Measurements from ENCODE around the gene ZC3H8. TPM values are rescaled to one million over a fixed set of nuclear protein-coding genes. Genes with fewer than 3 reads are reported as not detected.
A peak's percentile ranks its signal among the peaks of the same experiment; 100 is the strongest.

ZC3H8 gene
- total RNA-seq = 10 to 100 TPM; 17.0 to 38.3 (median 17.0) TPM

DNA sequence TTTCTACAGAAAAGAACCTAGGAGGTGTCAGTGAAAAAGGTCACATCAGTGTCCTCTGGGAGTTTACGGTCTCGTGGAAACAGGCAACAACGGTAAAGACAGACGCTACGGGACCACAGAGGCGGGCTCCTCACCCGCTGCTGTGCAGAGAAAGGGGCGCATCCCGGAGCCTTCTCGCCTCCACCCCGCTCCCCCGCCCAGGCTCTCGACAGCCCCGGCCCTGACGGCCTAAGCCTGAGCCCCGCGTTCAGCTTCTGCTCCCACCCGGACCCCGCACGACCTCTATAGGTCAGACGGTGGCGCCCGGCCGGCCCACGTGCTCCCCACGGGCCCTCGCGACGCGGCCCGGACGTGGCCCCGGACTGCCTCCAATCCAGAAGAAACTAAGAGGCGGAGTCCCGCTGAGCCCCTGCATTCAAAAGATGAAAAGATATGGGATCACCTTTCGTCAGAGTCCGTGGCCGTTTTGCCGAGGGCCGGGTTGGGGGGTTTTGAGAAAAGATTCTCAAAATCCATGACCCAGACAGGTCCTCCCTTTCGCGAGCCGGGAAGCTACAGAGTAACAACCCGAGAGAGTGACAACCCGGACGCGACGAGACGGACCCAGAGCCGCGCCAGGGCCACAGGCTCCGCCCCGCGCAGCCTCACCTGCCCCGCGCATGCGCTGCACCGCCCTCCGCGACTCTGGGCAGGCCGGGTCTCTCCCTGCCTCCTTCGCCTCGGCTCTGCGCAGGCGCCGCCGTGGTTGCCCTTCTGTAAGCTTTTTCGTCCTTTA is at the start of gene ZC3H8:
Gene ZC3H8, minus strand, starts transcription at position 577 of the 775 bp plus-strand sequence. Its CDS starts 61 bp downstream, at position 516.
- Histone ChIP-seq H3K27ac (peak within 1 kb of the TSS; percentile 86 to 87), H3K27me3 (no peaks in the 10 kb centered on the region), H3K9me3 (no peaks in the 10 kb centered on the region), H3K36me3 (no peaks in the 10 kb centered on the region), H3K4me1 (peaks cover 0 to 6% of the 10 kb centered on the region in 2 donors), H3K4me3 (peak within 1 kb of the TSS; percentile 70 to 85 (median 78))
- TF ChIP-seq POLR2AphosphoS5 (IDR thresholded peaks at IDR 0.05) = peak; percentile 30 to 77 (median 66)
- peak; percentile 67 for TF ChIP-seq POLR2A (IDR thresholded peaks at IDR 0.05)
- TF ChIP-seq, protein P1, sequence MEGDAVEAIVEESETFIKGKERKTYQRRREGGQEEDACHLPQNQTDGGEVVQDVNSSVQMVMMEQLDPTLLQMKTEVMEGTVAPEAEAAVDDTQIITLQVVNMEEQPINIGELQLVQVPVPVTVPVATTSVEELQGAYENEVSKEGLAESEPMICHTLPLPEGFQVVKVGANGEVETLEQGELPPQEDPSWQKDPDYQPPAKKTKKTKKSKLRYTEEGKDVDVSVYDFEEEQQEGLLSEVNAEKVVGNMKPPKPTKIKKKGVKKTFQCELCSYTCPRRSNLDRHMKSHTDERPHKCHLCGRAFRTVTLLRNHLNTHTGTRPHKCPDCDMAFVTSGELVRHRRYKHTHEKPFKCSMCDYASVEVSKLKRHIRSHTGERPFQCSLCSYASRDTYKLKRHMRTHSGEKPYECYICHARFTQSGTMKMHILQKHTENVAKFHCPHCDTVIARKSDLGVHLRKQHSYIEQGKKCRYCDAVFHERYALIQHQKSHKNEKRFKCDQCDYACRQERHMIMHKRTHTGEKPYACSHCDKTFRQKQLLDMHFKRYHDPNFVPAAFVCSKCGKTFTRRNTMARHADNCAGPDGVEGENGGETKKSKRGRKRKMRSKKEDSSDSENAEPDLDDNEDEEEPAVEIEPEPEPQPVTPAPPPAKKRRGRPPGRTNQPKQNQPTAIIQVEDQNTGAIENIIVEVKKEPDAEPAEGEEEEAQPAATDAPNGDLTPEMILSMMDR (IDR thresholded peaks at IDR 0.05) = no peak
- DNase-seq (ENCODE audit: low spot score in 2 of 2) = peak; percentile 91 to 94
- intact Hi-C loops (cut with DNase I; ENCODE audit: low total_unique reads) = no loop called here

DNA sequence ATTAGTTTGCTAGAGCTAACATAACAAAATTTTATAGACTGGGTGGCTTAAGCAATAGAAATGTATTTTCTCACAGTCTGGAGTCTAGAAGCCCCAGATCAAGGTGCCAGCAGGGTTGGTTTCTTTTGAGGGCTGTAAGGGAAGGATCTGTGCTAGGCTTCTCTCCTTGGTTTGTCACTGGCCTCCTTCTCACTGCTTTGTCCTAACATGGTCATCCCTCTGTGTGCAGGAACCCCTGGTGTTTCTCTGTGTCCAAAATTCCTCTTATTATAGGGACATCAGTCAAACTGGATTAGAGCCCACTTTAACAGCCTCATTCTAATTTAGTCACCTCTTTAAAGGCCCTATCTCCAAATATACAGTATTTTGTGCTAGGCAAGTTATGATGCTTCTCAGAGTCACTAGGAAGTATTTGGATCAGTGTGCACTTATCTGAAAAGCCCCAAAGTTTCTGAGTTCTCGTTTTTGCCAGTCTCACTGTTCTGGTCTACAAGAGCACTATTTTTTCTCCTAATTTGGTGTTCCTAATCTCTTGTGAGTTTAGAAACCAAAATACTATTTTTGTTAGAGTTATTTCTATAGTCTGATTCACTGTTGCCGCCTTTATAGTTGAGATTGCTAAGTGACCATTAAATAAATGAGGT is 49.6 kb upstream of the ZC3H8 start:
- intact Hi-C loops (cut with DNase I; ENCODE audit: low total_unique reads) = no loop called here
- Histone ChIP-seq H3K36me3 (peaks cover 5% of the 10 kb centered on the region), H3K4me3 (no peak overlapping the region), H3K27ac (no peak overlapping the region), H3K27me3 (no peaks in the 10 kb centered on the region), H3K9me3 (no peaks in the 10 kb centered on the region), H3K4me1 (no peaks in the 10 kb centered on the region)
- TF ChIP-seq, protein P1 (IDR thresholded peaks at IDR 0.05) = no peak
- DNase-seq (ENCODE audit: low spot score in 2 of 2) = no peak

DNA sequence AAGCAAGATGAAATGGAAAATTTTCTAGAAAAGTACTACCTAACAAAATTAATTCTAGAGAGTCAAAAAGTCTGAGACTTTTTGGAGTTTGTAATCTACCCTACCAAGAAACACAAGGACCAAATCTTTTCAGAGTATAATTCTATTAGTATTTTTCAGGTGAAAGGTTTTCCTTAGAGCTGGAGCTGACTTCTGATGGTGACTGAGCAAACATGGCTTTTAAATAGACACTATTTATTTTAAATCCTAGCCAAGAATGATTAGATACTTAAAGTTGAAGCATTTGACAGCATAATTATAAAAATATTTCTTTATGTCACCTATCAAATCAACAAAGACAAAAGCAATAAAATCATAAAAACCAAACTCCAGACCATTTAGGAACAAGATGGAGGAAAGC is 47.1 kb upstream of the ZC3H8 start:
- Histone ChIP-seq H3K4me1 (no peaks in the 10 kb centered on the region), H3K27ac (no peak overlapping the region), H3K4me3 (no peak overlapping the region), H3K36me3 (peaks cover 5% of the 10 kb centered on the region), H3K9me3 (no peaks in the 10 kb centered on the region), H3K27me3 (no peaks in the 10 kb centered on the region)
- intact Hi-C loops (cut with DNase I; ENCODE audit: low total_unique reads) = no loop called here
- TF ChIP-seq, protein P1 (IDR thresholded peaks at IDR 0.05) = no peak
- TF ChIP-seq POLR2AphosphoS5 (IDR thresholded peaks at IDR 0.05) (no peak), POLR2A (IDR thresholded peaks at IDR 0.05) (no peak)
- no peak for DNase-seq (ENCODE audit: low spot score in 2 of 2)

DNA sequence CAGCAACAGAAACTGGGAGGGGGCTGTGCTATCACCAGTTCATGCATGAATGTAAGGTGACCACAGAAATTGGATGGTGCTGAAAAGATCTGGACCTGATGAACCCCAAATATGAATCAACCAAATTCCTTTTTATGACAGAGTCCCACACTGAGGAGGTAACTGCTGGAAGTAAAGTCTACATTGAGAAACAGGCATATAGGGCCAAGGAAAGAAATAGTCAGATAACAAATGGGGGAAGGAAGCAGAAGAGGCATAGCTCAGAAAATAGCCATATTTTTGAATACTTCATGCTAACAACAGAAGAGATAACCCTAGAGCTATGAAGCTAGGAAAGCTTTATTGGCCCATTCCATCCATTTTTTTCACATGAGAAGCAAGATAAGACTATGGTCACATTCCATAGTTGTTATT is 46.3 kb upstream of the ZC3H8 start:
- intact Hi-C loops (cut with DNase I; ENCODE audit: low total_unique reads) = no loop called here
- H3K27ac ChIP-seq = no peak overlapping the region

More for the DNA sequence above, 46.3 kb upstream of the ZC3H8 start:
- H3K36me3 ChIP-seq = peaks cover 5% of the 10 kb centered on the region
- DNase-seq (ENCODE audit: low spot score in 2 of 2) = no peak
- H3K4me1 ChIP-seq = no peaks in the 10 kb centered on the region
- H3K27me3 ChIP-seq = no peaks in the 10 kb centered on the region
- H3K4me3 ChIP-seq = no peak overlapping the region
- H3K9me3 ChIP-seq = no peaks in the 10 kb centered on the region
- TF ChIP-seq POLR2AphosphoS5 (IDR thresholded peaks at IDR 0.05) = no peak
- TF ChIP-seq, protein P1 (IDR thresholded peaks at IDR 0.05) = no peak
- no peak for TF ChIP-seq POLR2A (IDR thresholded peaks at IDR 0.05)

All from breast epithelium (tissue), 4 donors.